IMR-90 (cell line): Measurements from ENCODE around the gene RNF151. TPM values are rescaled to one million over a fixed set of nuclear protein-coding genes. Genes with fewer than 3 reads are reported as not detected.

Experiments used
- MAFK ChIP-seq: IDR thresholded peaks from 2 replicates; pipeline ENCODE4 v1.6.1; 2012; ENCODE audit warnings: low read depth, low read length, improper control_type of control experiment
- NFE2L2 ChIP-seq: fragments of 150-350 bp; IDR thresholded peaks from 2 replicates; pipeline ENCODE4 v1.6.1; 2016; ENCODE audit warnings: low read depth, mild to moderate bottlenecking, low read length
- RCOR1 ChIP-seq: IDR thresholded peaks from 2 replicates; pipeline ENCODE4 v1.6.1; 2012; ENCODE audit warnings: mild to moderate bottlenecking, low read length, improper control_type of control experiment; ENCODE audit not compliant: insufficient replicate concordance
- RFX5 ChIP-seq: IDR thresholded peaks from 2 replicates; pipeline ENCODE4 v1.8.0; 2012; ENCODE audit warnings: low read depth, mild to moderate bottlenecking, low read length, moderate library complexity
- polyA plus RNA-seq, 3 experiments: library from polyadenylated mRNA; depleted of rRNA; stranded (reverse); fragments of >200 nt; gene quantifications; 2 replicates each; pipeline ENCODE4 v1.2.3, GENCODE V29; 2012; ENCODE audit warnings: low replicate concordance in 1 of 3
- total RNA-seq: library from RNA; depleted of rRNA; stranded (reverse); fragments of >200 nt; gene quantifications from 2 replicates; pipeline ENCODE4 v1.2.3, GENCODE V29; 2012

RNF151 gene
- total and polyA plus RNA-seq, 2 of the 4 experiments (the other 2 are of a cell fraction) = not detected

DNA sequence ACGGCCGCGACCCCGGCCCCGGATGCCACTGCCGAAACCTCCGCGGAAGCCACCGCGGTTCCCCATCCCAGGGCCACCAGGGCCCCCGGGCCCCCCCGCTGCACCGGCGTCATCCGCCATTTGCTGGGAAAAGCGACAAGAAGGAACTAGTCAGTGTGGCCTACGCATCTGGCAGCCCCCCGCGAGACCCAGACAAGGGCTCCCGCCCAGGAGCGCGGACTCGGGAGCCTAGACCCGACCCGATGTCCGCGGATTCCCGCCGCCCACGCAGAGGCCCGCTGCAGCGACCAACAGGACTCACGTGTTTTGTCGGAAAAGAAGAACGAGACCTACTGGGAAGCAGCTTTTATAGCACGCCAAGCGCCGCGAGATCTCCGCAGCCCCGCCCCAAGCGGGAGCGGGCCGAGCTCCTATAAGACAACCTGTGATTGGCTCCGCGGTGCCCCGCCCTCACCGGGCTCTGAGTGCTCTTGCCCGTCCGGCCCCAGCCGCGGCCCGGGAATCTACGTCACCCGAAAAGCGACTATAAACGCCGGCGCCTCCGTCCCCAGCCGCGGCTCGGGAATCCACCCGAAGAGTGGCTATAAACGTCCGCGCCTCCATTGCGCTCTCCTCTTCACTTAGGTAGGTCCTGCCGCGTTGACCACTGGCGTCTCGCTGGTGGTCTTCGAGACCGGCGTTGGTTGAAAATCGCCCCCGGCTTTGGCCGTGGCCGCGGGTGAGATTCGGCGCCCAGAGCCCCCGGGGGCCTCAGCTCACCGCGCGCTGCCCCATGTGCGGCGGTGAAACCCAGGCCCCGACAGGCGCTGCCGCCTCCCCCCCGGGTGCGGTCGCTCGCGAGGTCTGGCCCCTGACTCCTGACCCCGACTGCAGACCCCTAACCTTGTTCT lies 1.9 kb upstream of the RNF151 start, which contains the start of gene RPS2 (continued):
- no peak for TF ChIP-seq RCOR1
- TF ChIP-seq MAFK = no peak
- no peak for TF ChIP-seq NFE2L2
- no peak for TF ChIP-seq RFX5
